Activated gamma-delta T cell treated with anti-CD3 and anti-CD28 coated beads, Interleukin-2, amount 50 U/mL, for 16 hours (primary cell): Measurements from ENCODE around the gene CIZ1.
"Not testable (repeated sequence)": the region's sequence is repeated elsewhere in the genome, so short reads cannot be mapped to it uniquely, and the experiment has no call there.

Experiments used
- DNase-seq: peaks from one replicate; pipeline ENCODE4 v3.0.0-alpha.2; 2020; ENCODE audit warnings: low read depth

The CIZ1 gene

GRCh38 chr9:128191406-128192046 lies at the start of gene CIZ1:
Gene CIZ1 (minus strand): TSS chr9:128191572. CDS start chr9:128190857, 715 bp downstream.
- DNase-seq, result peak; percentile 59

GRCh38 chr9:128233817-128234406 lies 42.5 kb upstream of the CIZ1 start:
- no peak for DNase-seq

- no peak for DNase-seq
Observed at GRCh38 chr9:128232528-128233428, 41.4 kb upstream of the CIZ1 start.

- DNase-seq, result no peak
Observed at GRCh38 chr9:128231638-128232527, 40.5 kb upstream of the CIZ1 start.

GRCh38 chr9:128230897-128231296 lies 39.5 kb upstream of the CIZ1 start:
- not testable (repeated sequence) for DNase-seq

GRCh38 chr9:128226412-128226801 lies 35.0 kb upstream of the CIZ1 start:
- DNase-seq, result no peak

GRCh38 chr9:128225770-128226411 lies 34.5 kb upstream of the CIZ1 start:
- no peak for DNase-seq

GRCh38 chr9:128224877-128225276 lies 33.5 kb upstream of the CIZ1 start:
- DNase-seq, result no peak

- DNase-seq, result no peak
Observed at GRCh38 chr9:128222880-128223670, 31.7 kb upstream of the CIZ1 start.

GRCh38 chr9:128222026-128222425 lies 30.7 kb upstream of the CIZ1 start:
- DNase-seq, result no peak

- no peak for DNase-seq
Observed at GRCh38 chr9:128219831-128220230, 28.5 kb upstream of the CIZ1 start.

GRCh38 chr9:128218518-128219389 lies 27.4 kb upstream of the CIZ1 start:
- DNase-seq, result peak; percentile 79

- no peak for DNase-seq
Observed at GRCh38 chr9:128218172-128218517, 26.8 kb upstream of the CIZ1 start.

- DNase-seq, result no peak
Observed at GRCh38 chr9:128216781-128217553, 25.6 kb upstream of the CIZ1 start.

GRCh38 chr9:128215491-128216409 lies 24.4 kb upstream of the CIZ1 start:
- no peak for DNase-seq

GRCh38 chr9:128214571-128215490 lies 23.5 kb upstream of the CIZ1 start:
- DNase-seq, result no peak
